HepG2 (cell line): ENCODE data around the gene HIRA. TPM values are rescaled to one million over a fixed set of nuclear protein-coding genes. Genes with fewer than 3 reads are reported as not detected.

Experiments
- ARNT2 ChIP-seq: sonication (generic); formaldehyde crosslinking; IDR thresholded peaks from 2 replicates; pipeline ENCODE4 v1.8.0; 2022; ENCODE audit warnings: mild to moderate bottlenecking, low read depth, missing genetic modification reagents, moderate library complexity
- CBX1 ChIP-seq: IDR thresholded peaks from one replicate; pipeline ENCODE4 v1.6.1; 2016; ENCODE audit warnings: antibody characterized with exemption, low read depth
- CEBPZ ChIP-seq: IDR thresholded peaks from 2 replicates; pipeline ENCODE4 v1.6.1; 2012; ENCODE audit warnings: low read length, improper control_type of control experiment
- CREBL2 ChIP-seq: sonication (generic); formaldehyde crosslinking; IDR thresholded peaks from 2 replicates; pipeline ENCODE4 v1.8.1; 2023; ENCODE audit warnings: missing genetic modification reagents, mild to moderate bottlenecking, borderline replicate concordance
- ETV6 ChIP-seq: sonication (generic); formaldehyde crosslinking; conservative IDR thresholded peaks from 2 replicates; pipeline ENCODE4 v1.4.0; 2020; ENCODE audit warnings: missing genetic modification reagents
- HOXA7 ChIP-seq: sonication (generic); formaldehyde crosslinking; IDR thresholded peaks from 2 replicates; pipeline ENCODE4 v1.8.1; 2022; ENCODE audit warnings: mild to moderate bottlenecking, missing genetic modification reagents, moderate library complexity
- HOXD1 ChIP-seq: sonication (generic); formaldehyde crosslinking; IDR thresholded peaks from 2 replicates; pipeline ENCODE4 v1.5.0; 2020; ENCODE audit warnings: missing genetic modification reagents
- JUN ChIP-seq: sonication (generic); formaldehyde crosslinking; IDR thresholded peaks from 2 replicates; pipeline ENCODE4 v1.4.0; 2020; ENCODE audit warnings: mild to moderate bottlenecking, missing genetic modification reagents
- MAF1 ChIP-seq: sonication (generic); formaldehyde crosslinking; IDR thresholded peaks from 2 replicates; pipeline ENCODE4 v1.5.0; 2020; ENCODE audit warnings: missing genetic modification reagents, borderline replicate concordance
- MBD4 ChIP-seq: IDR thresholded peaks from 2 replicates; pipeline ENCODE4 v1.6.1; 2012; ENCODE audit warnings: low read length, inconsistent platforms, borderline replicate concordance
- NCOA1 ChIP-seq: sonication (generic); formaldehyde crosslinking; IDR thresholded peaks from 2 replicates; pipeline ENCODE4 v1.9.0; 2021; ENCODE audit warnings: missing genetic modification reagents
- NFE2 ChIP-seq: sonication (generic); formaldehyde crosslinking; IDR thresholded peaks from 2 replicates; pipeline ENCODE4 v1.4.0; 2020; ENCODE audit warnings: missing genetic modification reagents
- NFKBIZ ChIP-seq: IDR thresholded peaks from 2 replicates; pipeline ENCODE4 v1.6.1; 2018; ENCODE audit warnings: missing genetic modification reagents, missing compliant biosample characterization
- NR1H2 ChIP-seq: sonication (generic); formaldehyde crosslinking; IDR thresholded peaks from 2 replicates; pipeline ENCODE4 v1.8.1; 2022; ENCODE audit warnings: low read depth, missing genetic modification reagents, borderline replicate concordance
- ONECUT2 ChIP-seq: sonication (generic); formaldehyde crosslinking; IDR thresholded peaks from 2 replicates; pipeline ENCODE4 v1.4.0; 2020; ENCODE audit warnings: missing genetic modification reagents
- PHF21A ChIP-seq: sonication (generic); formaldehyde crosslinking; IDR thresholded peaks from 2 replicates; pipeline ENCODE4 v1.5.0; 2020; ENCODE audit warnings: mild to moderate bottlenecking, missing genetic modification reagents
- RFX3 ChIP-seq: IDR thresholded peaks from 2 replicates; pipeline ENCODE4 v1.6.1; 2016; ENCODE audit warnings: missing biosample characterization, missing genetic modification reagents
- SATB2 ChIP-seq: sonication (generic); formaldehyde crosslinking; IDR thresholded peaks from 2 replicates; pipeline ENCODE4 v1.5.0; 2020; ENCODE audit warnings: missing genetic modification reagents
- ZBTB49 ChIP-seq: sonication (generic); formaldehyde crosslinking; IDR thresholded peaks from 2 replicates; pipeline ENCODE4 v1.4.0; 2020; ENCODE audit warnings: missing genetic modification reagents, borderline replicate concordance
- ZFYVE20 ChIP-seq: sonication (generic); formaldehyde crosslinking; IDR thresholded peaks from 2 replicates; pipeline ENCODE4 v1.8.0; 2023; ENCODE audit warnings: low read depth, mild to moderate bottlenecking, moderate library complexity, missing genetic modification reagents, borderline replicate concordance
- ZNF207 ChIP-seq: fragments of 450-650 bp; IDR thresholded peaks from 2 replicates; pipeline ENCODE4 v1.6.1; 2016; ENCODE audit warnings: antibody characterized with exemption, borderline replicate concordance
- ZNF350 ChIP-seq: sonication (generic); formaldehyde crosslinking; IDR thresholded peaks from 2 replicates; pipeline ENCODE4 v1.4.0; 2020; ENCODE audit warnings: mild to moderate bottlenecking, low read depth, missing genetic modification reagents, borderline replicate concordance
- ZNF564 ChIP-seq: sonication (generic); formaldehyde crosslinking; IDR thresholded peaks from 2 replicates; pipeline ENCODE4 v1.8.1; 2023; ENCODE audit warnings: mild to moderate bottlenecking, missing genetic modification reagents
- ZNF629 ChIP-seq: sonication (generic); formaldehyde crosslinking; conservative IDR thresholded peaks from 2 replicates; pipeline ENCODE4 v1.5.0; 2020; ENCODE audit warnings: missing genetic modification reagents
- ZNF678 ChIP-seq: sonication (generic); formaldehyde crosslinking; IDR thresholded peaks from 2 replicates; pipeline ENCODE4 v1.4.0; 2020; ENCODE audit warnings: mild to moderate bottlenecking, missing genetic modification reagents
- ZNF772 ChIP-seq: sonication (generic); formaldehyde crosslinking; IDR thresholded peaks from 2 replicates; pipeline ENCODE4 v1.5.0; 2020; ENCODE audit warnings: mild to moderate bottlenecking, missing genetic modification reagents
- ZNF878 ChIP-seq: sonication (generic); formaldehyde crosslinking; IDR thresholded peaks from 2 replicates; pipeline ENCODE4 v1.8.1; 2023; ENCODE audit warnings: mild to moderate bottlenecking, missing genetic modification reagents, moderate library complexity
- ZNF879 ChIP-seq: sonication (generic); formaldehyde crosslinking; IDR thresholded peaks from 2 replicates; pipeline ENCODE4 v1.8.1; 2023; ENCODE audit warnings: missing genetic modification reagents
- ZNF891 ChIP-seq: sonication (generic); formaldehyde crosslinking; IDR thresholded peaks from 2 replicates; pipeline ENCODE4 v1.5.0; 2020; ENCODE audit warnings: mild to moderate bottlenecking, missing genetic modification reagents
- polyA plus RNA-seq, 8 experiments: library from polyadenylated mRNA; depleted of rRNA in 3 of 8; stranded (reverse) in 7 of 8; unstranded in 1 of 8; fragments of >200 nt; fragmentation: Illumina TruSeq in 4 of 8; extraction: Trizol in 4 of 8; gene quantifications; 2 replicates each; pipeline versions ENCODE4 v1.2.1 to v1.2.3, GENCODE V29; 2011 to 2016; ENCODE audit warnings: low read depth in 4 of 8, missing spikeins in 1 of 8, mixed read lengths in 1 of 8; ENCODE audit not compliant: insufficient read depth in 1 of 8
- total RNA-seq, 5 experiments: library from RNA; depleted of rRNA; stranded (reverse); fragments of >200 nt; fragmentation: Illumina TruSeq; extraction: Trizol; gene quantifications; 2 replicates each; pipeline ENCODE4 v1.2.3, GENCODE V29; 2016; ENCODE audit warnings: low read depth in 1 of 5

The HIRA gene
- total and polyA plus RNA-seq, 2 of the 13 experiments (the other 11 are each of a cell fraction or from before 2014, with no cell fraction given) = 21.5 to 29.2 TPM

- TF ChIP-seq CEBPZ (no peak), NFKBIZ (no peak), ARNT2 (no peak), MBD4 (no peak), NFE2 (CRISPR knock-in tag) (no peak), ETV6 (CRISPR knock-in tag) (peak; percentile 48; the same call in 1 of the 2 replicates), SATB2 (no peak), CBX1 (no peak), ZNF772 (CRISPR knock-in tag) (no peak; the same call in 1 of the 2 replicates), ZNF879 (CRISPR knock-in tag) (no peak), ZBTB49 (CRISPR knock-in tag) (no peak), ZNF629 (CRISPR knock-in tag) (no peak), ZNF207 (no peak), JUN (no peak), ZNF564 (CRISPR knock-in tag) (no peak; the same call in 1 of the 2 replicates), ONECUT2 (CRISPR knock-in tag) (no peak), RFX3 (CRISPR knock-in tag) (no peak), ZNF878 (CRISPR knock-in tag) (no peak), NCOA1 (CRISPR knock-in tag) (no peak), HOXD1 (CRISPR knock-in tag) (no peak), HOXA7 (CRISPR knock-in tag) (no peak), CREBL2 (no peak), PHF21A (CRISPR knock-in tag) (peak; percentile 62; the same call in 1 of the 2 replicates), NR1H2 (CRISPR knock-in tag) (no peak), MAF1 (CRISPR knock-in tag) (no peak), ZNF678 (CRISPR knock-in tag) (no peak), ZFYVE20 (CRISPR knock-in tag) (peak; percentile 54; the same call in 1 of the 2 replicates), ZNF350 (no peak), ZNF891 (CRISPR knock-in tag) (no peak)
These were observed at the start of gene HIRA (continued) for GRCh38 chr22:19431649-19432132.
